HepG2 (cell line): ENCODE results near the gene MYO5A. TPM values are rescaled to one million over a fixed set of nuclear protein-coding genes. Genes with fewer than 3 reads are reported as not detected.

Experiments
- AKNA ChIP-seq: sonication (generic); formaldehyde crosslinking; IDR thresholded peaks from 2 replicates; pipeline ENCODE4 v1.4.0; 2020; ENCODE audit warnings: missing genetic modification reagents, borderline replicate concordance
- ATRX ChIP-seq: sonication (generic); formaldehyde crosslinking; IDR thresholded peaks from 2 replicates; pipeline ENCODE4 v1.4.0; 2020; ENCODE audit warnings: missing genetic modification reagents, borderline replicate concordance
- CHCHD3 ChIP-seq: sonication (generic); formaldehyde crosslinking; IDR thresholded peaks from 2 replicates; pipeline ENCODE4 v1.8.0; 2022; ENCODE audit warnings: mild to moderate bottlenecking, missing genetic modification reagents, moderate library complexity
- EEA1 ChIP-seq: sonication (generic); formaldehyde crosslinking; IDR thresholded peaks from 2 replicates; pipeline ENCODE4 v1.5.1; 2020; ENCODE audit warnings: mild to moderate bottlenecking, missing genetic modification reagents, borderline replicate concordance
- ELK4 ChIP-seq: sonication (generic); formaldehyde crosslinking; IDR thresholded peaks from 2 replicates; pipeline ENCODE4 v1.9.0; 2021; ENCODE audit warnings: missing genetic modification reagents, borderline replicate concordance
- GTF3A ChIP-seq: sonication (generic); formaldehyde crosslinking; conservative IDR thresholded peaks from 2 replicates; pipeline ENCODE4 v1.4.0; 2020; ENCODE audit warnings: mild to moderate bottlenecking, missing genetic modification reagents
- IRF9 ChIP-seq: sonication (generic); formaldehyde crosslinking; IDR thresholded peaks from 2 replicates; pipeline ENCODE4 v1.8.0; 2022; ENCODE audit warnings: missing genetic modification reagents, mild to moderate bottlenecking, borderline replicate concordance
- MAF1 ChIP-seq: sonication (generic); formaldehyde crosslinking; IDR thresholded peaks from 2 replicates; pipeline ENCODE4 v1.5.0; 2020; ENCODE audit warnings: missing genetic modification reagents, borderline replicate concordance
- MIER3 ChIP-seq: IDR thresholded peaks from 2 replicates; pipeline ENCODE4 v1.6.1; 2016; ENCODE audit warnings: missing compliant biosample characterization, borderline replicate concordance
- NR2C2 ChIP-seq: sonication (generic); formaldehyde crosslinking; IDR thresholded peaks from 2 replicates; pipeline ENCODE4 v1.4.0; 2020; ENCODE audit warnings: missing genetic modification reagents, mild to moderate bottlenecking, moderate library complexity, borderline replicate concordance
- PAF1 ChIP-seq: IDR thresholded peaks from 2 replicates; pipeline ENCODE4 v1.6.1; 2016; ENCODE audit warnings: missing genetic modification reagents, missing compliant biosample characterization
- SOX6 ChIP-seq, 2 experiments: fragments of 450-650 bp in 1 of 2; sonication (generic) in 1 of 2; formaldehyde crosslinking in 1 of 2; IDR thresholded peaks; 2 replicates each; pipeline versions ENCODE4 v1.4.0 to v1.6.1; 2017 to 2020; ENCODE audit warnings: antibody characterized with exemption in 1 of 2, mild to moderate bottlenecking in 1 of 2, missing genetic modification reagents in 1 of 2
- SP4 ChIP-seq: sonication (generic); formaldehyde crosslinking; IDR thresholded peaks from 2 replicates; pipeline ENCODE4 v1.8.1; 2023; ENCODE audit warnings: mild to moderate bottlenecking, missing genetic modification reagents
- TBX3 ChIP-seq: fragments of 450-650 bp; IDR thresholded peaks from 2 replicates; pipeline ENCODE4 v1.6.1; 2017; ENCODE audit warnings: antibody characterized with exemption, mild to moderate bottlenecking, inconsistent platforms, borderline replicate concordance
- UBTF ChIP-seq: sonication (generic); formaldehyde crosslinking; IDR thresholded peaks from 2 replicates; pipeline ENCODE4 v1.4.0; 2020; ENCODE audit warnings: mild to moderate bottlenecking, missing genetic modification reagents
- ZBTB7B ChIP-seq: sonication (generic); formaldehyde crosslinking; IDR thresholded peaks from 2 replicates; pipeline ENCODE4 v1.4.0; 2020; ENCODE audit warnings: missing genetic modification reagents
- ZNF614 ChIP-seq: IDR thresholded peaks from 2 replicates; pipeline ENCODE4 v1.6.1; 2018; ENCODE audit warnings: missing biosample characterization, missing genetic modification reagents, inconsistent platforms, borderline replicate concordance
- ZNF761 ChIP-seq: sonication (generic); formaldehyde crosslinking; conservative IDR thresholded peaks from 2 replicates; pipeline ENCODE4 v1.4.0; 2020; ENCODE audit warnings: mild to moderate bottlenecking, missing genetic modification reagents
- polyA plus RNA-seq, 8 experiments: library from polyadenylated mRNA; depleted of rRNA in 3 of 8; stranded (reverse) in 7 of 8; unstranded in 1 of 8; fragments of >200 nt; fragmentation: Illumina TruSeq in 4 of 8; extraction: Trizol in 4 of 8; gene quantifications; 2 replicates each; pipeline versions ENCODE4 v1.2.1 to v1.2.3, GENCODE V29; 2011 to 2016; ENCODE audit warnings: low read depth in 4 of 8, missing spikeins in 1 of 8, mixed read lengths in 1 of 8; ENCODE audit not compliant: insufficient read depth in 1 of 8
- total RNA-seq, 5 experiments: library from RNA; depleted of rRNA; stranded (reverse); fragments of >200 nt; fragmentation: Illumina TruSeq; extraction: Trizol; gene quantifications; 2 replicates each; pipeline ENCODE4 v1.2.3, GENCODE V29; 2016; ENCODE audit warnings: low read depth in 1 of 5

The MYO5A gene
- total and polyA plus RNA-seq, 2 of the 13 experiments (the other 11 are each of a cell fraction or from before 2014, with no cell fraction given), result 2.8 to 4.8 TPM

- TF ChIP-seq AKNA, result no peak
- no peak for TF ChIP-seq SOX6 (IDR thresholded peaks at IDR 0.05)
- TF ChIP-seq SOX6 (CRISPR knock-in tag; IDR thresholded peaks at IDR 0.05), result peak; percentile 89
- TF ChIP-seq SP4, result peak; percentile 7; the same call in 1 of the 2 replicates
- no peak for TF ChIP-seq IRF9 (CRISPR knock-in tag)
- TF ChIP-seq NR2C2 (CRISPR knock-in tag), result peak; percentile 61; the same call in 1 of the 2 replicates
- TF ChIP-seq ATRX (CRISPR knock-in tag), result no peak
- no peak for TF ChIP-seq ZNF761 (CRISPR knock-in tag)
- 0 out of 2 replicates have a peak, but pooled peaks have one; percentile 44 for TF ChIP-seq TBX3
- TF ChIP-seq EEA1, result no peak; the same call in 1 of the 2 replicates
- peak; percentile 74; the same call in 1 of the 2 replicates for TF ChIP-seq ZNF614 (CRISPR knock-in tag)
- TF ChIP-seq ZBTB7B (CRISPR knock-in tag), result 0 out of 2 replicates have a peak, but pooled peaks have one; percentile 15
- no peak for TF ChIP-seq GTF3A (CRISPR knock-in tag)
- no peak for TF ChIP-seq PAF1 (CRISPR knock-in tag)
- TF ChIP-seq CHCHD3 (CRISPR knock-in tag), result no peak
- TF ChIP-seq MIER3 (CRISPR knock-in tag), result no peak
- TF ChIP-seq ELK4 (CRISPR knock-in tag), result no peak
- TF ChIP-seq UBTF, result peak; percentile 50; the same call in 1 of the 2 replicates
- no peak for TF ChIP-seq MAF1 (CRISPR knock-in tag)
Measured at GRCh38 chr15:52281085-52282035, 247.3 kb downstream of the MYO5A start (continued).
